Psoas muscle (tissue), 8 donors: ENCODE data around the gene NPIPB2. TPM values are rescaled to one million over a fixed set of nuclear protein-coding genes. Genes with fewer than 3 reads are reported as not detected.
"Not testable (repeated sequence)": the region's sequence is repeated elsewhere in the genome, so short reads cannot be mapped to it uniquely, and the experiment has no call there.

Source experiments
- ATAC-seq, 4 donors: fragments of 200-7000 bp; cut with Tn5 transposase; one replicate each; pipeline ENCODE4 v1.9.1; 2020; ENCODE audit warnings: moderate library complexity in 3 of 4, mild to moderate bottlenecking in 2 of 4
- DNase-seq, 2 donors: peaks; one replicate each; pipeline ENCODE4 v3.0.0-alpha.2; 2020
- H3K27ac ChIP-seq: fragments of 200-600 bp; one replicate; pipeline ENCODE4 v1.8.0; 2022
- H3K27me3 ChIP-seq, 3 donors: fragments of 200-600 bp in 1 of 3; one replicate each; pipeline versions ENCODE4 v1.6.1 to v1.8.0; 2013 to 2022; ENCODE audit warnings: low read length in 2 of 3, mild to moderate bottlenecking in 2 of 3, moderate library complexity in 1 of 3; ENCODE audit not compliant: insufficient read depth in 3 of 3
- H3K36me3 ChIP-seq, 2 donors: fragments of 200-600 bp in 1 of 2; one replicate each; pipeline versions ENCODE4 v1.6.1 to v1.8.0; 2013 to 2022; ENCODE audit warnings: low read depth in 1 of 2, mild to moderate bottlenecking in 1 of 2, moderate library complexity in 1 of 2; ENCODE audit not compliant: insufficient read depth in 1 of 2
- H3K4me1 ChIP-seq: fragments of 200-600 bp; one replicate; pipeline ENCODE4 v1.8.0; 2022
- H3K4me3 ChIP-seq: fragments of 200-600 bp; one replicate; pipeline ENCODE4 v1.8.0; 2022; ENCODE audit warnings: mild to moderate bottlenecking
- H3K9me3 ChIP-seq: fragments of 200-600 bp; one replicate; pipeline ENCODE4 v1.8.0; 2022
- CTCF ChIP-seq: fragments of 200-600 bp; IDR thresholded peaks from one replicate; pipeline ENCODE4 v1.8.0; 2022; ENCODE audit warnings: antibody characterized with exemption
- WGBS, 3 donors: extraction: QIAGEN DNeasy Blood & Tissue Kit; methylation state at CpG; one replicate each; pipeline versions ENCODE4 v1.1.6 to v1.1.7; 2013; 5-methylcytosine and 5-hydroxymethylcytosine counted together
- intact Hi-C, 2 donors: fragments of 100-400 bp; cut with DNase I; formaldehyde crosslinking; loops; one replicate each; pipeline versions ENCODE4 v1.11.0 to v1.14.2; 2022
- polyA plus RNA-seq, 3 donors: library from polyadenylated mRNA; stranded (reverse); fragments of 200-250 nt; gene quantifications; one replicate each; pipeline ENCODE4 v1.2.3, GENCODE V29; 2013
- total RNA-seq, 4 donors: library from RNA; stranded (reverse); fragmentation: NEBNext Ultra II Directional in 2 of 4; extraction: Animal tissue kit (Norgen Biotek cat#: 25700) in 2 of 4; gene quantifications; one replicate each; pipeline versions ENCODE4 v1.2.1 to v1.2.4, GENCODE V29; 2021 to 2023
- donor health status: healthy with polysubstance abuse.
- donor health status: DM: no; HTN: no; CAD: no; lungs with moderate emphysema.
- donor health status: Bipolar disorder and iron deficiency.
- donor health status: healthy.
- donor health status: DM: yes; HTN: yes; CAD: no.
- donor health status: DM: no; HTN: no; CAD: no.
- donor health status: DM: no; HTN: no; CAD: no.
- donor health status: DM: yes; HTN: yes; CAD: no.

Gene NPIPB2
- total and polyA plus RNA-seq, 7 donors: 1.7 to 5.6 (median 2.7) TPM; not detected in 2

GRCh38 chr16:11967195-11967911 lies 25.5 kb upstream of the NPIPB2 start:
- 64 to 77% (median 67%) methylated on average over 17 of the region's 17 CpGs for WGBS, 3 donors
- H3K27me3 ChIP-seq: no peaks in the 10 kb centered on the region
- no peak for DNase-seq
- no peak overlapping the region for H3K27ac ChIP-seq
- peaks cover 7% of the 10 kb centered on the region for H3K4me1 ChIP-seq
- no peak for TF ChIP-seq CTCF
- no peaks in the 10 kb centered on the region for H3K9me3 ChIP-seq
- no peak for ATAC-seq
- H3K4me3 ChIP-seq: no peak overlapping the region
- H3K36me3 ChIP-seq: no peaks in the 10 kb centered on the region
- intact Hi-C loops: no loop called here

GRCh38 chr16:11966173-11966572 lies 24.3 kb upstream of the NPIPB2 start:
- H3K27ac ChIP-seq: no peak overlapping the region
- no peaks in the 10 kb centered on the region for H3K36me3 ChIP-seq
- intact Hi-C loops: no loop called here
- H3K27me3 ChIP-seq: no peaks in the 10 kb centered on the region
- 86 to 88% (median 88%) methylated on average over 7 of the region's 7 CpGs for WGBS, 3 donors
- peaks cover 7% of the 10 kb centered on the region for H3K4me1 ChIP-seq
- TF ChIP-seq CTCF: no peak
- H3K9me3 ChIP-seq: no peaks in the 10 kb centered on the region
- ATAC-seq (no peak), DNase-seq (no peak)
- no peak overlapping the region for H3K4me3 ChIP-seq

GRCh38 chr16:11964761-11965551 lies 23.1 kb upstream of the NPIPB2 start, which contains the start of gene TNFRSF17:
TSS of gene TNFRSF17 (plus strand) at chr16:11965210. CDS start at chr16:11965325, 115 bp downstream.
- no peak for TF ChIP-seq CTCF
- ATAC-seq (no peak), DNase-seq (no peak)
- no peaks in the 10 kb centered on the region for H3K9me3 ChIP-seq
- intact Hi-C loops: no loop called here
- no peak within 1 kb of the TSS for H3K4me3 ChIP-seq
- H3K4me1 ChIP-seq: peaks cover 7% of the 10 kb centered on the region
- no peaks in the 10 kb centered on the region for H3K27me3 ChIP-seq
- no peaks in the 10 kb centered on the region for H3K36me3 ChIP-seq
- H3K27ac ChIP-seq: no peak within 1 kb of the TSS
- 40 to 52% (median 45%) methylated on average over 9 of the region's 9 CpGs for WGBS, 3 donors

GRCh38 chr16:11963706-11964105 lies 21.9 kb upstream of the NPIPB2 start:
- no peak overlapping the region for H3K4me3 ChIP-seq
- H3K27me3 ChIP-seq: no peaks in the 10 kb centered on the region
- no peaks in the 10 kb centered on the region for H3K36me3 ChIP-seq
- H3K4me1 ChIP-seq: peaks cover 7% of the 10 kb centered on the region
- ATAC-seq: no peak
- TF ChIP-seq CTCF: no peak
- WGBS, 3 donors: 88 to 91% (median 88%) methylated on average over 6 of the region's 6 CpGs
- H3K27ac ChIP-seq: no peak overlapping the region
- no peak for DNase-seq
- intact Hi-C loops: no loop called here
- H3K9me3 ChIP-seq: no peaks in the 10 kb centered on the region

GRCh38 chr16:11962978-11963377 lies 21.1 kb upstream of the NPIPB2 start:
- intact Hi-C loops, H3K4me3 ChIP-seq: not testable (repeated sequence)
- whole genome bisulfite sequencing, 3 donors: 87 to 97% (median 92%) methylated on average over 11 of the region's 11 CpGs

GRCh38 chr16:11962457-11962856 lies 20.6 kb upstream of the NPIPB2 start:
- ATAC-seq, intact Hi-C loops, H3K27me3 ChIP-seq: not testable (repeated sequence)

More at GRCh38 chr16:11962978-11963377, 21.1 kb upstream of the NPIPB2 start:
- not testable (repeated sequence) for ATAC-seq, H3K36me3 ChIP-seq, DNase-seq, H3K4me1 ChIP-seq, H3K27me3 ChIP-seq, H3K27ac ChIP-seq, H3K9me3 ChIP-seq

More at GRCh38 chr16:11962457-11962856, 20.6 kb upstream of the NPIPB2 start:
- H3K9me3 ChIP-seq, H3K27ac ChIP-seq, H3K4me3 ChIP-seq, H3K4me1 ChIP-seq, DNase-seq, H3K36me3 ChIP-seq: not testable (repeated sequence)
- WGBS, 3 donors: 86 to 96% (median 94%) methylated on average over 5 of the region's 5 CpGs
